IPS-NIHi7 (cell line): Measurements from ENCODE around the gene CD300LB.
A peak's percentile ranks its signal among the peaks of the same experiment; 100 is the strongest.
"Not testable (repeated sequence)": the region's sequence is repeated elsewhere in the genome, so short reads cannot be mapped to it uniquely, and the experiment has no call there.

Experiments
- DNase-seq: peaks from one replicate; pipeline ENCODE4 v3.0.0; 2012; ENCODE audit warnings: mixed read lengths; ENCODE audit errors: extremely low spot score

CD300LB gene

DNA sequence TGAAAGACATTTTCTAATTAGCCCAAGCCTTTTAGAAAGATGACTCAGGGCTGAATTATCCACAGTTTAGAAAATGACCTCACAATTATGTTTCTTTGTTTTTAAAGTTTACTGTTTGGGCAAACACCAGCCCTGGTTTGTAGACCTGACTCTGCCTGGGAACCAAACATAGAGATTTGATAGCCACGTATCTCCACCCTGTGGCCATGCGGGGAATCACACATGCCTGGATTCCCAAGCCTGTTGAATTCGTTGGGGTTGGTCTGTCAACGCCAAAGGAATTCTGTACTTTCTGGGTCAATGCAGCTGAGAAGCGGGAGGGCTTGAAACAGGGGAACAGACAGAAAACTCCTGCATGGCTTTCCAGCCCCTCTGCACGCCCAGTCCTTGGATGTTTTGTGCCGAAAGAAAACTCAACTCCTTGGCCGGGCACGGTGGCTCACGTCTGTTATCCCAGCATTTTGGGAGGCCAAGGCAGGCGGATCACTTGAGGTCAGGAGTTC is 37.9 kb downstream of the CD300LB start:
- DNase-seq, result peak; percentile 89

DNA sequence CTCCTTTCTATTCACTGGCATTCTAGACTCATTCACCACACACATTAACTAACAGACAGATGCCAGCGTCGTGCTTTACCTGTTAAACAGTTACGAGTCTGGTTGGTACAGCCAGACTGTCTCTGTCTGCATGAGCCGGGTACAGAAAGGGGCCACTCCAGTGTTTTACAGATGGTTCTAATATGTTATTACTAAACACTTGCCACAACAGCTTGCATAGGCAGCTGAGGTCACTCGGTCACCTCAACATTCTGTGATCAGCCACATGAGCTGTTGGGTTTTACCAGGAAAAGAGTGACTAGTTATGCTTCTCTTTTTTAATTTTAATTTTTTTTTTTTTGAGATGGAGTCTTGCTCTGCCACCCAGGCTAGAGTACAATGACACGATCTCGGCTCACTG is 39.6 kb downstream of the CD300LB start:
- no peak for DNase-seq

DNA sequence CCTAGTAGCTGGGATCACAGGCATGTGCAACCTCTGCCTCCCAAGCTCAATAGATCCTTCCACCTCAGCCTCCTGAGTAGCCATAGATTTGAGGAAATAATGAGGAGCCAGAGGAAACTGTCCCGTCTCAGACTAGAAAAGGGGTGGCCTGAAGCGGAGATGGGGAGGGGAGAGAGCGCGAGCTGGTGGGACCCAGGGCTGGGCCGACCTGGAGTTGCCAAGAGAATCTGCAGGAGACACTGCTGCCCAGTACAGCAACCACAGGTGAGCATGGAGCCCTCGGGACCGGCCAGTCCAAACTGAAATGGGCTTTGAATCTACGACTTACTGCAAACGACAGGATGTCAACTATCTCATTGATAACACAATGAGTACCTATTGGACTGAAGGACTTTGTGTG is 40.6 kb downstream of the CD300LB start:
- DNase-seq, result no peak

DNA sequence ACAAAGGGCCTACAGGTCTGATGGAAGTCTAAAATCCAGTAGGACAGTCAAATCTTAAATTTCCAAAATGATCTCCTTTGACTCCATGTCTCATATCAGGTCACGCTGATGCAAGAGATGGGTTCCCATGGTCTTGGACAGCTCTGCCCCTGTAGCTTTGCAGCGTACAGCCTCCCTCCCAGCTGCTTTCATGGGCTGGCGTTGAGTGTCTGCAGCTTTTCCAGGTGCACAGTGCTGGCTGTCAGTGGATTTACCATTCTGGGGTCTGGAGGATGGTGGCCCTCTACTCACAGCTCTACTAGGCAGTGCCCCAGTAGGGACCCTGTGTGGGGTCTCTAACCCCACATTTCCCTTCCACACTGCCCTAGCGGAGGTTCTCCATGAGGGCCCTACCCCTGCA is 43.0 kb downstream of the CD300LB start:
- DNase-seq, result not testable (repeated sequence)

DNA sequence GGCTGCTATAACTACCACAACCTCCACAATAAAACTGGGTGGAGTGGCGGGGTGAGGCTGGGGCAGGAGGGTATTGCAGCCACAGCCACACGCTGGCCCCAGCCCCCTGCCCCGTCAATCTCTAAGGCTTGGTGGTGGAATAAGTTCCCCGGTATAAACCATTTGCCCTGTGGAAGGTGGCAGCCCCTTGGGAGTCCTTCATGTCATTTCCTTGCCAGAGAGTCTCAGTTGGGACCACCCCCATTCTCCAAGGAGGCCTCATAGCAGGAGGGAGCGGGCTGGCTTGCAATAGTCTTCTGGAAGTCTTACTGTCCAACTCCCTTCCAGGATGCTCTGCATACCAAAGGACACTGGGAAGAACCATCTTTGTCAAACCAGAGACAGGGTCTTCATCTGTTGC is 45.4 kb downstream of the CD300LB start:
- no peak for DNase-seq

DNA sequence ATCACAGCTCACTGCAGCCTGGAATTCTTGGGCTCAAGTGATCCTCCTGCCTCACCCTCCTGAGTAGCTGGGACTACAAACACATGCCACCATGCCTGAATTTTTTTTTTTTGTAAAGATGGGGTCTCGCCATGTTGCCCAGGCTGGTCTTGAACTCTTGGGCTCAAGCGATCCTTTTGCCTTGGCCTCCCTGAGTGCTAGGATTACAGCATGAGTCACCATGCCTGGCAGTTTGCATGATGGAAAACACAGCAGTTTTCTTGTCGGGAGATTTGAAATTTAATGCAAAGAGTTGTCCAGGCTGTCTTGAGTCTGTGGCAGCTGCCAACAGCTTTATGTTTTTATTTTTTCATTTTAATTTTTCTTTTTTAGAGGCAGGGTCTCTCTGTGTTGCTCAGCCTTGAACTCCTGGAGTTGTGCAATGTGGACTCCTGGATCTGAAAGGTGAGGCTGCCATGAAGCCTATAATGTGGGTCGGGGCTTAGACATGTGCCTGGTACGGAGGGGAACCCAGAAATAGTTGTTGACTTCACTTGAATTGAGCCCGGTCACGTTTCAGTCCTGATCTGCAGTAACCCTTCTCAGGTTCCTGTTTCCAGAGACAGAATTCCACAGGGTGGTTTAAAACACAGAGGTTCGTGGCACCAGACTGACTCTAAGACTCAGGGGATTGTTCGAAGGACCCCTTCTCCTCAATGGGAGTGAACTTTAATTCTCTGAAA is 46.1 kb downstream of the CD300LB start:
- no peak for DNase-seq

DNA sequence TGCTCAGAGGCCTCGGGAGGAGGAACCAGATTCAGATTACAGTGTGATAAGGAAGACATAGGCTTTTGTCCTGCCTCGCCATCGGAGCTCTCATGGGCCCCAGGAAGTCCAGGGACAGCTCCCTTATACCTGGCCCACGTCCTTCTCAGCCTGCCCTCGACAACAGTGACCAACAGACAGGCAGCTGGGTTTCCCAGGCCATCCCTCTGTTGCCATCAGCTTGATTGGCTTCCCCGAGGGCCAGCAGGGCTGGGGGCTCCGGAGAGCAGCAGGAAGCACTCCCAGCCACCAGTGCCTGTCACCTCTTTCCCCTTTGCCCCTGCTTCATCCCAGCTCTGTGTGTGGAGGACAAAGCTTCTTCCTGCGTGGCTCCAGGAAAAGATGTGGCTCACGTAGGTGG is 47.2 kb downstream of the CD300LB start:
- peak; percentile 14 for DNase-seq

DNA sequence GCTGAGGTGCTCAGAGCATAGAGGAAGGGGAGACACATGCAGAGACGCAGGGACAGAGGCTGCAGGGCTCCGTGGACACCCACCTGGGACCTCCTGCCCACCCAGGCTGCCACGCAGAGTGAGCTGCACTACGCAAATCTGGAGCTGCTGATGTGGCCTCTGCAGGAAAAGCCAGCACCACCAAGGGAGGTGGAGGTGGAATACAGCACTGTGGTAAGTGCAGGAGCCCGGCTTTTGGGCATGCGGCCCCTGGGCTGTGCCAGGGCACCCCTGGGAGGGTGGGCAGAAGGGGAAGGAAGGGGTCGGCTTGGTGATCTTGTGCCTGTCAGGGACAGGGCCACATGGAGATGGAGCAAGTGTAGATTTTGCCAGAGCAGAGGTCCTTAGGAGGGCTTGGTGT is 49.7 kb downstream of the CD300LB start:
- no peak for DNase-seq

DNA sequence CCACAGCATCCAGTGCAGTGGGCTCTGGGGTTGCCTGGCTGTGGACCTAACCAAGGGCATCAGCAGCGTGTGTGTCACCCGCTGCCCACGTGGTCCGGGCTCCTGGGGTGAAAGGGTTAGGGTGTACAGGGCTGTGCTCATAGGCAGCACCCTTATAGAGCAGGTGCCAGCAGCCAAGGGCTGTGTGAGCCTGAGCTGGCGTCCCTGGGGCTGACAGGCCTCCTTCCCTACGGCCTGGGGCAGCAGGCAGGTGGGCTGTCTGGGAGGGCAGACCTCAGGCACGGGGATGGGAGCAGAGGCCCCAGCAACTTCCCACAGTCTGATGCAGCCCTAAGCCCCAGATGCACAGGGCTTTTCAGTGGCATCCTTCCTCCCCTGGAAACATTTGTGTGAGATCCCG is 51.0 kb downstream of the CD300LB start:
- no peak for DNase-seq

DNA sequence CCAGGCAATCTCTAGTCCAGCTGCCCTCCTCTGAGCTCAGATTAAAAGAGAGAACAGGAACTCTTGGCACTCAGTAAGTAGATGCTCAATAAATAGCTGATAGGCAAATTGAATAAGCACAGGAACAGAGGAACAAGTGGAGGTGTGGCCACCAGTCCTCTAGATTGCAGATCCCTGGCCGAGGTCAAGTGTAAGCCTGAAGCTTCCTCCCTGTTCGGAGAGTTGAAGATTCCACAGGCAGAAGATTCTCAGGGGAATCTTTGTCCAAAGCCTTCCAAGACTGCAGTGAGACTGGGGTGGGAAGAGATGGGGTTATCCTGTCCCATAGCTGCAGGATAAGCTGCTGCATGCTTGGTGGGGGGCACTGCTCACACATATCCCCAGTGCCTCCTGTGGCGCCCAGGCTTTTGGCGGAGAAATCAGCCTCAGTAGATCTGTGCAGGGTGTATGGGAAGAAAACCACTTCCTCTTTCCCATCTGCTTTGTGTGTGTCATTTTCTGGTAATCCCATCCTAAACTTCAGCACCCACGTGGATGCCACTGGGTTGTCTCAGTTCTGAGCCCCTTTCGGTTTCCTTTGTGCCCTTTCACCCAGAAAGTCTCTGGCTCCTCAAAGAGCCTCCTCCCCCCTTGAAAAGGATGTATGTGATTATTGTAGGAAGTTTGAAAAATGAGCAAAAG is 52.7 kb downstream of the CD300LB start:
- no peak for DNase-seq

DNA sequence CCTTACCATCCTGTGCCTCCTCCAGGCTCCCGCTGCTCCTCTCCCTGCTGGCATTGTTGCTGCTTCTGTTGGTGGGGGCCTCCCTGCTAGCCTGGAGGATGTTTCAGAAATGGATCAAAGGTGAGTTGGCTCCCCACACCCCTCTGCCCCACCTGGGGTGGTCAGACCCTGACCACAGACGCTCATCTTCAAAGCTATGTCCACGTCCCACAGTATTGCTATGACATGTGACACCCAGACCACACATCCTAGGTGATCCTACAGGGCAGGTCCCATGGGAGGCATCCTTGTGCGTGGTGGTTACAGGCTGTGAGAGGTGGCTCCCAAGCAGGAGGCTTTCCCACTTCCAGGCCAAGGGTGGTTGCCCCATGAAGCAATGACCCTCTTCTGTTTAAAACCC is 53.9 kb downstream of the CD300LB start:
- DNase-seq, result no peak

DNA sequence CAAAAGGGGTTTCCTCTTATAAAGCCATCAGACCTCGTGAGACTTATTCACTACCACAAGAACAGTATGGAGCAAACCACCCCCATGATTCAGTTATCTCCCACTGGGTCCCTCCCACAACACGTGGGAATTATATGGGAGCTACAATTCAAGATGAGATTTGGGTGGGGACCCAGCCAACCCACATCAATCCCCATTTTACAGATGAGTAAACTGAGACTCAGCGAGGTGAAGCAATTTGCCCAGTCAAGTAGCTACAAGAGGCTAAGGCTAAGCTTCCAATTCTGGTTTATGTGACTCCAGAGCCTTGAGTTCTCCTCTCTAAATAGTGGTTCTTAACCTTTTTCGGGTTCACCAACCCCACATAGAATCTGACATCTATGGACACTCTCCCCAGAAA is 56.1 kb downstream of the CD300LB start:
- DNase-seq, result no peak

DNA sequence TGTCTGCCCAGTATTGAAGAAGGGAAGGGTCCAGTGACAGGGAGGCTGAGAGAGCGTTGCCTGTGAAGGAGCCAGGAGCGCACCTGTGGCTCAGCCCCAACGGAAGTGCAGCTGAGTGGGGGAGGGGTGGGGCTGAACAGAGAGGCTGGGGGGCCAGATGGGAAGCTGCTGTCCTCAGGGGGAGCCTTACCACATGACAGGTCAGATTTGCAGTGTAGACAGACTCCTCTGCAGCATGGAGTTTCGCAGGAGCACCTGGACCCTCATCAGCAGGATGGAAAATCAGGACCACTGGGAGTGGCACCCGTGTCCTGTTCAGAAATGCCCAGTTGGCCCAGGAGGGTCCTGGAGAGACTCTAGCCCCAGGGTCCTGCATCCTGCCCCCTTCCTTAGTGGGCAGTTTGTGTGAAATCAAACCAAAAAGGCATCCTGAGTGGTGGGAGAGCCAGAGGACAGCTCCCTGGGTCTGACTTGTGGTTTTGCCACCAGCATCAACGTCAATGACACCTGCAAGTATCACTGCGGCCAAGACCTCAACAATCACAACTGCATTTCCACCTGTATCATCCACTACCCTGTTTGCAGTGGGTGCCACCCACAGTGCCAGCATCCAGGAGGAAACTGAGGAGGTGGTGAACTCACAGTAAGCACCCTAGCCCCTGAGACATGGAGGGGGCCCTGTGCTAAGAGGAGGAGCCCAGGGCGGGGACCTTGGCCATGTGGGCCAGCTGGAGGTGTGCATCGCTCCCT is 57.1 kb downstream of the CD300LB start:
- no peak for DNase-seq

DNA sequence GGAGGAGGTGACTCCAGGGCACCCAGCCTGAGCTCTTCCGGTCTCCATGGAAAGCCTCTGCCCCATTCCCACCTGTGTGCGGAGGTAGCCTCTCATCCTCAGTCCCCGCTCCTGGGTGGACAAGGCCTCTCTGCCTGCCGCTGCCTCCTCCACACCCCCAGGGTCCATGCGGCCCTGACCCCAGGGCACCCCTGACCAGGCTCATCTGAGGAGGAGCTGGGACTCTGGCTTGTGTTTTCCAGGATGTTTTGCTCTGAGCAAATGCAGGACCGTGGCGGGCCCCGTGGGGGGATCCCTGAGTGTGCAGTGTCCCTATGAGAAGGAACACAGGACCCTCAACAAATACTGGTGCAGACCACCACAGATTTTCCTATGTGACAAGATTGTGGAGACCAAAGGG is 58.0 kb downstream of the CD300LB start:
- no peak for DNase-seq

DNA sequence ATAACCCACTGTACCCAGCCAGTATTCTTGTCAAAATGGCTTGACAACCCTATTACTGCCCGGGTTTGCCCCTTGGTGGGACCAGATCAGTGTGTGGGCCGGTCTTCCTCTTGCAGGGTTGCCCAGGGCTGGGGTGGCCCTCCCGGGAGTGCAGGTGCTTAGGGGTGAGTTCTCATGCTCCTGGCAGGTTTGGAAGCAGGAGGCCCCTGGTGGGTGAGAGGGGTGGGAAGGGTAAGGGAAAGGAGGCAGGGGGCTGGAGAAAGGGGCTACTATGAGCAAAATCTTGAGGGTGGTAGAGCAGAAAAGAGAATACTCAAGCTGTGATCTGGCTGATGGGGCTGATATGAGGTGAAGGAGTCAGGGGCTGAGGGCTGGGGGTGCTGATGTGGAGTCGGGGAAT is 58.4 kb downstream of the CD300LB start:
- no peak for DNase-seq

DNA sequence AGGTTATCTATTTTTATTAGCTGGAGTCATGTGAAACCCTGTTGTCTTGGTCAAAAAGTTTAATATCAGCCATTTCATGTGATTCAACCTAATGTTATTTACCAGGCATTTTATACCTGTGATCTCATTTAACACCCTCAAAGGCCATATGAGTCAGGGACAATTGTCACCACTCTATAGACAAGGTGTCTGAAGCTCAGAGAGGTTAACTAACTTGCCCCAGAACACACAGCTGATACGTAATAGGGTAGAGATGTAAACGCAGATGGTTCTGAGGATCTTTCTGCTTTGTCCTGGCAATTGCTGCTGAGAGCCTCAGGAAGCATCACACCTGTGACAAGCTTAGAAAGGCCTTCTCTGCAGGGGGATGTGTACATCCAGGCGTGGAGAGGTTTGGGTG is 59.9 kb downstream of the CD300LB start:
- DNase-seq, result no peak
